GM13976 (cell line): ENCODE data around the gene OR2A42.
"Not testable (repeated sequence)": the region's sequence is repeated elsewhere in the genome, so short reads cannot be mapped to it uniquely, and the experiment has no call there.

ENCODE experiments used
- DNase-seq: peaks from one replicate; pipeline ENCODE4 v3.0.0; 2012; ENCODE audit warnings: low spot score
- in situ Hi-C: fragments of 300-500 bp; cut with MboI; formaldehyde crosslinking; loops from one replicate; pipeline ENCODE4 v1.12.0; 2022; ENCODE audit warnings: low sequenced_read_pairs, mixed read lengths, inconsistent platforms; ENCODE audit not compliant: unreplicated experiment
- TF ChIP-seq, protein P1 (sequence below): IDR thresholded peaks from 2 replicates; pipeline ENCODE4 v1.5.1; 2012; ENCODE audit warnings: borderline replicate concordance, mild to moderate bottlenecking; ENCODE audit not compliant: insufficient read depth; ENCODE audit errors: extremely low read depth, missing control alignments, control extremely low read depth

The OR2A42 gene, protein sequence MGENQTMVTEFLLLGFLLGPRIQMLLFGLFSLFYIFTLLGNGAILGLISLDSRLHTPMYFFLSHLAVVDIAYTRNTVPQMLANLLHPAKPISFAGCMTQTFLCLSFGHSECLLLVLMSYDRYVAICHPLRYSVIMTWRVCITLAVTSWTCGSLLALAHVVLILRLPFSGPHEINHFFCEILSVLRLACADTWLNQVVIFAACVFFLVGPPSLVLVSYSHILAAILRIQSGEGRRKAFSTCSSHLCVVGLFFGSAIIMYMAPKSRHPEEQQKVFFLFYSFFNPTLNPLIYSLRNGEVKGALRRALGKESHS

DNA sequence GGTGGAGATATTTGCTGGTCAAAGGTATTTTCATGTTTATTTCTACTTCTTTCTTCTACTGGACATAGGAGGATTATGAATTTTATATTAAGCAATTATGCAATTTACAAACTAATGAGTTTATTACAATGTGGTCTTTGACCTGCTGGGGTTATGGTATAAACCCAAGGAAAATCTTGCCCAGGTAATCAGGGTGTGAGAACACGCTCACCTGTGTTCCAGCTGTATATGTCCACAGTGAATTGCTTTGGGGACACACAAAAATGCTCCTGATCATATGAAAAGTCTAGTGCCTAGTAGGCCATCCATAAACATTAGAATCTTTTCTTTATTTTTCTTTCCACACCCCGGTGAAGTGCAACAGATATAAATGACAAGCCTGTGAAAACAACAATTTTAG is at the start of gene OR2A42:
TSS of gene OR2A42 (minus strand) at position 241 of the 400 bp plus-strand sequence. CDS start 6,762 bp downstream, outside the sequence.
- in situ Hi-C loops, DNase-seq: not testable (repeated sequence)

DNA sequence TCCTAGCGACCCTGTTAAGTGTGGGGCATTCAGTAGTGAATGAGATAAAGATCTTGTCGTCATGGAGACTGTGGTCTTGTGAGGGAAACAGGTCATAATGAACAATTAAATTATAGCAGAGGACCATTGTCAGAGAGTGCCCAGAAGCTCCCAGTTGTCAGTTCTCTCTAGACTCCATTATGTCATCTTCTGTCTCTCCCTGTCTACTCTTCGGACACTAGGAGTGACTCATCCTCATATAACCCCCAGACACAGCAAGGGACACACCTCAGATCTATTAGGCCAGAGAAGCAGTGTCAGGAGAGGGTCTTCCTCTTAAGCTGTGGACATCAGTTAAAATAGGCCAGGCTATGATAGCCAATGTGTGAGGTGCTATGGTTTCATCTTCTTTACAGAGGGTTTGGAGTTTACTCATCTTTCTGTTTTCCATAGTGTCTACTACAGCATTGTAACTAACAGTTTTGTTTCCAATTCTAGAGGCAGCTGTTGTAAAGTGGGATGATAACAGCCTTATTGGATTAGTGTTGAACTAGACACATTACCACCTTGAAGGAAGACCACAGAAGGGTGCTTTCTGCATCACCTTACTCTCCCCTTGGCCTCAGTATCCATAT is 47.9 kb upstream of the OR2A42 start:
- in situ Hi-C loops = not testable (repeated sequence)

DNA sequence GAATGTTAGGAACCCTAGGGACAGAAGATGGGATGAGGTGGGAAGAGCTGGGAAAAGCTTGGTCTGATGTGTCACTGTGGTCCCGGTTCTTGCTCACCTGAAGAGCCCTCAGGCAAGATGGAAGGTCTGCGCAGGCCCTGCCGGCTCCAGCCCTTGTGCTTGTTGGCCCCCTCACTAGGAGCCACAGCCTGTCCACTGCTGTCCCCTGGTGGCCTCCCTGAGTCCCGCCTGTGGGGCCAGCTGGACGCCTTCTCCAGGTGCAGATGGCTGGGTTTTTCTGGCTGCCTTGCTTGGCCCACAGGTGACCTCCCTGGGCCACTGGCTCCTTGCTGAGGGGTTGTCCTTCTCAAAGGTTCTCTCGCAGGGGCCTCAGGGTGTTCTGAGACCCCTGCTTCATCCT is 44.3 kb upstream of the OR2A42 start:
- in situ Hi-C loops, DNase-seq: not testable (repeated sequence)

More for the DNA sequence above, 47.9 kb upstream of the OR2A42 start:
- not testable (repeated sequence) for DNase-seq

- not testable (repeated sequence) for DNase-seq
Measured at GRCh38 chr7:144282490-144282889, 43.1 kb upstream of the OR2A42 start.

DNA sequence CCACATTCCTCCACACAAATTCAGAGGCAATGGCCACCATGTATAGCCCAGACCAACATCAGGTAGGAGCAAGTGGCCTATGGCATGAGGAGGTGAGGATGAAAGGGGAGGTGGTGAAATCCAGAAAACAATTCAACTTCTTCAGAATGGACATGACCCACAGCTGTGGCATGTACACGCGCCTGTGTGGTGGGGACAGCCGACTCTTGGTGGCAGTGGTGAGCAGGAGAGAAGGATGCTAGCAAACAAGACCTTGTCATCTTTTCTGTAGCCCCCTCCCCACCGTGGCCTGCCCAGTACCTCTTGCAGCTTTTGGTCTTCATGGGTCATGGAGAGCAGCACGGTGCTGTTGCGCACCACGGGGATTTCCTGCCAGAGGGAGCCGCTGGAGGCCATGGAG is 42.6 kb upstream of the OR2A42 start:
- DNase-seq, in situ Hi-C loops: not testable (repeated sequence)

More at GRCh38 chr7:144282490-144282889, 43.1 kb upstream of the OR2A42 start:
- in situ Hi-C loops = not testable (repeated sequence)

DNA sequence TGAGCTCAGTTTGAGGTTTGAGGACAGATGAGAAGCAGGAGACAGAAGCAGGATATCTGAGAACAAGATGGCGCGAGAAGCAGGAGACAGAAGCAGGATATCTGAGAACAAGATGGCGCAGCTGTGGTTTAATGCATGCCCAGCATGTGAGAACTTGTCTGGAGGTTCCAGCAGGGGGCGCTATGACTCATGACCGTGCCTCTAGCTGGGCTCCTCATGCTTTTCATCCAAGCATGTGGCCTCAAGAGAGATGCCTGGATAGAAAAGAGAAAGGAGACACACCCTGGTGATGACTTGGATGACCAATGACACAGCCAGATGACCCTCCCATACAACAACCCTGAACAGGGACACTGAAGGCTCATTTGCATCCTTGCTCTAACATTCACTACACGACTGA is 40.6 kb upstream of the OR2A42 start:
- in situ Hi-C loops, DNase-seq: not testable (repeated sequence)

GRCh38 chr7:144275281-144275680 is 35.9 kb upstream of the OR2A42 start:
- not testable (repeated sequence) for DNase-seq

GRCh38 chr7:144269188-144269587 is 29.8 kb upstream of the OR2A42 start, which contains the start of gene CTAGE8:
CTAGE8 (minus strand) TSS chr7:144269288; CDS start chr7:144269250, 38 bp downstream.
- in situ Hi-C loops, DNase-seq: not testable (repeated sequence)

More at GRCh38 chr7:144275281-144275680, 35.9 kb upstream of the OR2A42 start:
- in situ Hi-C loops = not testable (repeated sequence)

GRCh38 chr7:144264692-144265091 is 25.3 kb upstream of the OR2A42 start, which contains the start of gene OR2A7:
OR2A7 (minus strand) TSS chr7:144264792; CDS start chr7:144259628, 5,164 bp downstream.
- DNase-seq, in situ Hi-C loops: not testable (repeated sequence)

DNA sequence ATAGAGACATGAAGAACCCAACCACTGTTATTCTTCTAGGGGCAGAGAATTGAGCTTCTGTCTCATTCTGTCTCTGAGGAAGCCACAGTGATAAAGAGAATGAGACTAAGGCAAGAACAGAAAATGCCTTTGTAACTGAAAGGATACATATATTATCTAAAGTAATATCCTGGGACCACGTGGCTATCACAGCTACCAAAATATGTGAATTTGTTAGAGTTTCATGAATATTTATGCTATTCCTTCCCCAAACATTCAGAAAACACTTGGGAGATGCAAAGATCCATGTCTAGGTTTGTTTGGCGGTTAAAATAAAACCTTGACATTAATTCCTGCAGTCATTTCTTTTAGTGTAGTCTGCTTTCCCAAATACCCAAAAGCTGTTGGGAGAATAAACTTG is 22.7 kb upstream of the OR2A42 start:
- DNase-seq, in situ Hi-C loops: not testable (repeated sequence)

GRCh38 chr7:144259067-144259466 is 19.7 kb upstream of the OR2A42 start:
- DNase-seq, in situ Hi-C loops: not testable (repeated sequence)

DNA sequence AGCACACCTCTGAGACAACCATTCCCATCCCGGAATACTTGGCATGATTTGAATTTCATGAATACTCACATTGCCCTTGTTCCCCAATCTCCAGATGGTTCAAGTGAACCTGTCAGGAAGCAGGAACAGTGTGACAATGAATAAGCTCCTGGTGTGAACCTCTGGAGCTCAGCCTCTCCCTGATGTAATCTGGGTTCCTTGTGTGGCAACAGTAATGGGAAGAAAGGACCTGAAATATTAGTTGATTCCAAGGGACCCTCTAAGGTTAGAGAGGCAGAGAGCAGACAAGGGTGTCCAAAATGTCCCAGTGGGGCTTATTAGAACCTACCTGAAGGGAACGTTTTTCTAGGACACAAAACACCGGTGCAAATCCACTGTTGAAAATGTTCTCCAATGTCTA is 16.7 kb upstream of the OR2A42 start:
- TF ChIP-seq, protein P1, sequence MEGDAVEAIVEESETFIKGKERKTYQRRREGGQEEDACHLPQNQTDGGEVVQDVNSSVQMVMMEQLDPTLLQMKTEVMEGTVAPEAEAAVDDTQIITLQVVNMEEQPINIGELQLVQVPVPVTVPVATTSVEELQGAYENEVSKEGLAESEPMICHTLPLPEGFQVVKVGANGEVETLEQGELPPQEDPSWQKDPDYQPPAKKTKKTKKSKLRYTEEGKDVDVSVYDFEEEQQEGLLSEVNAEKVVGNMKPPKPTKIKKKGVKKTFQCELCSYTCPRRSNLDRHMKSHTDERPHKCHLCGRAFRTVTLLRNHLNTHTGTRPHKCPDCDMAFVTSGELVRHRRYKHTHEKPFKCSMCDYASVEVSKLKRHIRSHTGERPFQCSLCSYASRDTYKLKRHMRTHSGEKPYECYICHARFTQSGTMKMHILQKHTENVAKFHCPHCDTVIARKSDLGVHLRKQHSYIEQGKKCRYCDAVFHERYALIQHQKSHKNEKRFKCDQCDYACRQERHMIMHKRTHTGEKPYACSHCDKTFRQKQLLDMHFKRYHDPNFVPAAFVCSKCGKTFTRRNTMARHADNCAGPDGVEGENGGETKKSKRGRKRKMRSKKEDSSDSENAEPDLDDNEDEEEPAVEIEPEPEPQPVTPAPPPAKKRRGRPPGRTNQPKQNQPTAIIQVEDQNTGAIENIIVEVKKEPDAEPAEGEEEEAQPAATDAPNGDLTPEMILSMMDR = no peak
- DNase-seq = no peak
- in situ Hi-C loops = no loop called here

DNA sequence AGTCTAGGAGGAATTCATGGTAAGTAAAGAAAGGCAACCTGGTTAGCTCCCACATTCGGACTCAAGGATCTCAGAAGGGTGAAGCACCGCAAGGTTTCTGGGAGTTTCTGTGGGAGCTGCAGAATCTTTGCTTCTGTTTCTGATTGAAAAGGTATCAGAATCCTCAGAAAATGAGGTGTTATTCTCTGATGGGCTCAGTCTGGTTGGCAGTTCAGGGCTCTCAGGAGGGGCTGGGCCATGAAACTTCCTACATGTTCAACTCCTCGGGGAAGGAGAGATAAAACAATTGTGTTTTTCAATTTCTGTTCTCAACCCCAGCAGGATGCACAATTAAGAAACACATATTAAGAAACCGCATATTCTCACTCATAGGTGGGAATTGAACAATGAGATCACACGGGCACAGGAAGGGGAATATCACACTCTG is 16.1 kb upstream of the OR2A42 start:
- TF ChIP-seq, protein P1 = no peak
- in situ Hi-C loops = no loop called here
- no peak for DNase-seq

- DNase-seq, in situ Hi-C loops: not testable (repeated sequence)
Measured at GRCh38 chr7:144252307-144252706, 12.9 kb upstream of the OR2A42 start.

DNA sequence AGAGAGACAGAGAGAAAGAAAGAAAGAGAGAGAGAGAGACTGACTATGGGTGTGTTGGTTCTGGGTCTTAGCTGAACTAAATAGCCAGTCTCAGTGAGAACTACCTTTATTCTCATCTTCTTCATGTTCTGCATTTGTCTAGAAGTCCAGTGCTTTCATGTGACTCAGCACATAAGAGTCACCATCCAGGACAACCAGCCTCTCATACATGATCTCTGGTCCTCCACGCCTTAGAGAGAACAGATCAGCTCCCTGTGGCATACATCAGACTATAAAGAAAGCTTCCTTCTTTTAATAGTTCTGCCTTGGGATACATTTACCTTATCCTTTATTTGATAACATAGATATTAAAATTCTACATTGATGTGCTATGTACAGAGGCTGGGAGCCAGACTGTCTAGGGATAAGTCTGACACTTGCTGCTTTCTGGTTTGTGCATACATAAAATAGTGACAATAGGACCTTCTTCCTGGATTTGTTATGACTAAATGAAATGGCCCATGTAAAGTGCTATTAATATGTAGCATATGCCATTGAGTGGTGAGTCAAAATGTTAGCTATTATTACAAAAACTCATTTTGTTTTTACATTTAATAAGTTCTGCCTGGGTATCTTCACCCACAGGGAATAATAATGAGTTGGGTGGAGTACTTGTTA is 8.4 kb upstream of the OR2A42 start:
- in situ Hi-C loops, DNase-seq: not testable (repeated sequence)

- DNase-seq, in situ Hi-C loops: not testable (repeated sequence)
Measured at GRCh38 chr7:144246967-144247366, 7.6 kb upstream of the OR2A42 start.
